Tibial artery (tissue), 4 donors: ENCODE results near the gene CRYL1.

Source experiments
- DNase-seq, 2 donors: peaks; one replicate each; pipeline ENCODE4 v3.0.0-alpha.2; 2019
- H3K27ac ChIP-seq, 2 donors: fragments of 200-600 bp; sonication (generic) in 1 of 2; 1 replicate in 1 of 2; 2 replicates in 1 of 2; pipeline ENCODE4 v1.5.1; 2018 to 2019; ENCODE audit warnings: mild to moderate bottlenecking in 1 of 2
- H3K27me3 ChIP-seq, 2 donors: fragments of 200-600 bp; sonication (generic) in 1 of 2; one replicate each; pipeline versions ENCODE4 v1.5.1 to v1.6.0; 2016 to 2019
- H3K36me3 ChIP-seq, 3 donors: fragments of 200-600 bp; sonication (generic) in 2 of 3; one replicate each; pipeline ENCODE4 v1.5.1; 2016 to 2019; ENCODE audit warnings: mild to moderate bottlenecking in 2 of 3
- H3K4me1 ChIP-seq, 4 donors: fragments of 200-600 bp; sonication (generic) in 2 of 4; 1 replicate in 3 of 4; 2 replicates in 1 of 4; pipeline ENCODE4 v1.5.1; 2016 to 2019
- H3K4me3 ChIP-seq, 2 donors: fragments of 200-600 bp; sonication (generic) in 1 of 2; 1 replicate in 1 of 2; 2 replicates in 1 of 2; pipeline ENCODE4 v1.5.1; 2018 to 2019; ENCODE audit warnings: mild to moderate bottlenecking in 2 of 2
- H3K9me3 ChIP-seq, 3 donors: fragments of 200-600 bp; sonication (generic) in 1 of 3; one replicate each; pipeline ENCODE4 v1.5.1; 2016 to 2019
- CTCF ChIP-seq, 2 experiments: fragments of 200-600 bp in 1 of 2; fragments of 450-650 bp in 1 of 2; IDR thresholded peaks; one replicate each; pipeline ENCODE4 v1.5.1; 2017 to 2019; ENCODE audit warnings: antibody characterized with exemption in 2 of 2, mild to moderate bottlenecking in 1 of 2, moderate library complexity in 1 of 2
- intact Hi-C: fragments of 100-400 bp; cut with DNase I; formaldehyde crosslinking; loops from one replicate; pipeline ENCODE4 v1.15.0; 2023; ENCODE audit warnings: low total_unique reads

The CRYL1 gene

GRCh38 chr13:20399515-20399914 is 126.1 kb downstream of the CRYL1 start:
- intact Hi-C loops = no loop called here
- Histone ChIP-seq H3K36me3 (peaks cover 7 to 21% (median 18%) of the 10 kb centered on the region in 3 donors), H3K9me3 (no peaks in the 10 kb centered on the region), H3K27me3 (no peaks in the 10 kb centered on the region), H3K27ac (no peak overlapping the region), H3K4me1 (no peaks in the 10 kb centered on the region), H3K4me3 (no peak overlapping the region)
- no peak for TF ChIP-seq CTCF (IDR thresholded peaks at IDR 0.05)
- no peak for DNase-seq

GRCh38 chr13:20398459-20398858 is 127.2 kb downstream of the CRYL1 start:
- H3K4me3 ChIP-seq = no peak overlapping the region
- intact Hi-C loops = no loop called here
- no peak overlapping the region for H3K27ac ChIP-seq
- no peaks in the 10 kb centered on the region for H3K27me3 ChIP-seq
- no peak for DNase-seq
- no peaks in the 10 kb centered on the region for H3K4me1 ChIP-seq
- no peak for TF ChIP-seq CTCF (IDR thresholded peaks at IDR 0.05)
- H3K9me3 ChIP-seq = no peaks in the 10 kb centered on the region
- peaks cover 0 to 11% (median 10%) of the 10 kb centered on the region in 3 donors for H3K36me3 ChIP-seq

GRCh38 chr13:20397896-20398295 is 127.8 kb downstream of the CRYL1 start:
- Histone ChIP-seq H3K4me1 (no peaks in the 10 kb centered on the region), H3K27me3 (no peaks in the 10 kb centered on the region), H3K27ac (no peak overlapping the region), H3K4me3 (no peak overlapping the region), H3K36me3 (peaks cover 0 to 6% (median 5%) of the 10 kb centered on the region in 3 donors), H3K9me3 (no peaks in the 10 kb centered on the region)
- intact Hi-C loops = no loop called here
- DNase-seq = no peak
- TF ChIP-seq CTCF (IDR thresholded peaks at IDR 0.05) = no peak

GRCh38 chr13:20395061-20395916 is 130.4 kb downstream of the CRYL1 start:
- no peak for DNase-seq
- H3K4me1 ChIP-seq = no peaks in the 10 kb centered on the region
- H3K27ac ChIP-seq = no peak overlapping the region
- no peak overlapping the region for H3K4me3 ChIP-seq
- no peaks in the 10 kb centered on the region for H3K36me3 ChIP-seq
- intact Hi-C loops = no loop called here
- no peaks in the 10 kb centered on the region for H3K9me3 ChIP-seq
- H3K27me3 ChIP-seq = no peaks in the 10 kb centered on the region
- TF ChIP-seq CTCF (IDR thresholded peaks at IDR 0.05) = no peak

- H3K4me1 ChIP-seq = no peaks in the 10 kb centered on the region
- no peaks in the 10 kb centered on the region for H3K36me3 ChIP-seq
- no peak overlapping the region for H3K4me3 ChIP-seq
- intact Hi-C loops = no loop called here
- no peak for TF ChIP-seq CTCF (IDR thresholded peaks at IDR 0.05)
- H3K9me3 ChIP-seq = no peaks in the 10 kb centered on the region
- H3K27me3 ChIP-seq = no peaks in the 10 kb centered on the region
- no peak for DNase-seq
- no peak overlapping the region for H3K27ac ChIP-seq
Measured at GRCh38 chr13:20394506-20394905, 131.2 kb downstream of the CRYL1 start.
